GM19193 (cell line): ENCODE data around the gene NPPA.

Experiments used
- POLR2A ChIP-seq: IDR thresholded peaks from 4 replicates; pipeline ENCODE4 v1.6.1; 2011; ENCODE audit not compliant: insufficient read depth, insufficient read length; ENCODE audit errors: extremely low read depth

The NPPA gene

GRCh38 chr1:11839727-11840705 lies 7.6 kb downstream of the NPPA start:
- TF ChIP-seq POLR2A = no peak

- TF ChIP-seq POLR2A = no peak
Measured at GRCh38 chr1:11838349-11839272, 9.0 kb downstream of the NPPA start.

GRCh38 chr1:11837767-11838348 lies 9.7 kb downstream of the NPPA start:
- no peak for TF ChIP-seq POLR2A

- TF ChIP-seq POLR2A = no peak
Measured at GRCh38 chr1:11836955-11837766, 10.4 kb downstream of the NPPA start.

GRCh38 chr1:11835441-11836225 lies 11.9 kb downstream of the NPPA start:
- TF ChIP-seq POLR2A = no peak

- TF ChIP-seq POLR2A = no peak
Measured at GRCh38 chr1:11833900-11834299, 13.7 kb downstream of the NPPA start.

- no peak for TF ChIP-seq POLR2A
Measured at GRCh38 chr1:11833497-11833896, 14.1 kb downstream of the NPPA start.

GRCh38 chr1:11831945-11832725 lies 15.4 kb downstream of the NPPA start:
- no peak for TF ChIP-seq POLR2A

GRCh38 chr1:11828511-11828910 lies 19.1 kb downstream of the NPPA start:
- TF ChIP-seq POLR2A = no peak

- no peak for TF ChIP-seq POLR2A
Measured at GRCh38 chr1:11826946-11827345, 20.6 kb downstream of the NPPA start.

GRCh38 chr1:11825131-11825530 lies 22.5 kb downstream of the NPPA start:
- no peak for TF ChIP-seq POLR2A

GRCh38 chr1:11823366-11824137 lies 24.0 kb downstream of the NPPA start:
- no peak for TF ChIP-seq POLR2A

GRCh38 chr1:11822091-11822490 lies 25.5 kb downstream of the NPPA start:
- no peak for TF ChIP-seq POLR2A

- no peak for TF ChIP-seq POLR2A
Measured at GRCh38 chr1:11817192-11817591, 30.4 kb downstream of the NPPA start.
